K562 (cell line): ENCODE data around the gene GTF2H4. TPM values are rescaled to one million over a fixed set of nuclear protein-coding genes. Genes with fewer than 3 reads are reported as not detected.
A peak's percentile ranks its signal among the peaks of the same experiment; 100 is the strongest.
"Not testable (repeated sequence)": the region's sequence is repeated elsewhere in the genome, so short reads cannot be mapped to it uniquely, and the experiment has no call there.

ENCODE experiments used
- ATAC-seq: fragments of 200-7000 bp; cut with Tn5 transposase; 3 replicates; pipeline ENCODE4 v1.9.1; 2020; ENCODE audit warnings: moderate library complexity
- BruUV-seq: library from RNA; stranded (reverse); fragments of 400-500 nt; replicated peaks from 2 replicates; lab custom pipeline; 2021; lab: Mats Ljungman, UMichigan
- CTCF ChIA-PET: fragments of 300-600 bp; formaldehyde crosslinking; extraction: SDS; loops from one replicate; lab custom pipeline; 2021; ENCODE audit warnings: low intra/inter-chr PET ratio; lab: Yijun Ruan, JAX
- POLR2A ChIA-PET: fragments of 300-600, 350-650 bp; sonication (Branson Sonifier 250); formaldehyde crosslinking; extraction: SDS; loops from one replicate; lab custom pipeline; 2021; ENCODE audit warnings: antibody characterized with exemption, inconsistent platforms; lab: Yijun Ruan, JAX
- DNase-seq, 4 experiments: peaks; one replicate each; pipeline versions ENCODE4 v3.0.0 to v3.0.0-alpha.2; 2011 to 2018; ENCODE audit warnings: low spot score in 3 of 4, mixed read lengths in 3 of 4; ENCODE audit errors: extremely low read depth in 1 of 4
- FAIRE-seq: peaks from 2 replicates; lab custom pipeline; 2011; peaks lifted over from hg19 to GRCh38; lab: Jason Lieb, UNC
- H2AFZ ChIP-seq: 2 replicates; pipeline ENCODE4 v1.6.0; 2011; ENCODE audit warnings: low read depth, low read length, control low read depth, inconsistent platforms
- H3K27ac ChIP-seq: fragments of 200-600 bp; 3 replicates; pipeline ENCODE4 v1.8.0; 2011; ENCODE audit warnings: low read depth, mild to moderate bottlenecking, control low read depth, inconsistent platforms, low read length, moderate library complexity, mixed read lengths; ENCODE audit errors: extremely low read depth
- H3K27me3 ChIP-seq, 2 experiments: fragments of 300-600 bp in 1 of 2; 2 replicates in 1 of 2; 3 replicates in 1 of 2; pipeline versions ENCODE4 v1.6.0 to v1.8.0; 2011; ENCODE audit warnings: inconsistent platforms in 2 of 2, low read length in 2 of 2, mild to moderate bottlenecking in 1 of 2, mixed read lengths in 1 of 2, moderate library complexity in 1 of 2; ENCODE audit not compliant: control insufficient read depth in 2 of 2, insufficient read depth in 2 of 2
- H3K36me3 ChIP-seq: fragments of 300-600 bp; 3 replicates; pipeline ENCODE4 v1.8.0; 2011; ENCODE audit warnings: mild to moderate bottlenecking, low read length, inconsistent platforms; ENCODE audit not compliant: control insufficient read depth, insufficient read depth
- H3K4me1 ChIP-seq, 2 experiments: fragments of 200-600 bp in 1 of 2; replicated peaks in 1 of 2; 2 replicates in 1 of 2; 3 replicates in 1 of 2; pipeline versions ENCODE4 v1.5.1 to v1.8.0; 2011; ENCODE audit warnings: inconsistent platforms in 2 of 2, low read length in 2 of 2, mild to moderate bottlenecking in 1 of 2, mixed read lengths in 1 of 2, moderate library complexity in 1 of 2; ENCODE audit not compliant: control insufficient read depth in 2 of 2, insufficient read depth in 2 of 2
- H3K4me2 ChIP-seq: 2 replicates; pipeline ENCODE4 v1.6.1; 2011; ENCODE audit warnings: low read length, control low read depth, inconsistent platforms, mixed read lengths; ENCODE audit not compliant: insufficient read depth
- H3K4me3 ChIP-seq: fragments of 200-600 bp; sonication (generic), shearing (Covaris generic); 2 replicates; pipeline ENCODE4 v1.5.1; 2016; ENCODE audit warnings: control low read depth, inconsistent platforms
- H3K79me2 ChIP-seq: fragments of 200-600 bp; 3 replicates; pipeline ENCODE4 v1.8.0; 2011; ENCODE audit warnings: low read length, inconsistent platforms; ENCODE audit not compliant: control insufficient read depth, insufficient read depth
- H3K9ac ChIP-seq, 2 experiments: 2 replicates each; pipeline versions ENCODE4 v1.6.0 to v1.6.1; 2011; ENCODE audit warnings: low read depth in 2 of 2, low read length in 2 of 2, control low read depth in 1 of 2, inconsistent platforms in 1 of 2, mild to moderate bottlenecking in 1 of 2, mixed read lengths in 1 of 2; ENCODE audit not compliant: insufficient read depth in 1 of 2
- H3K9me1 ChIP-seq: one replicate; pipeline ENCODE4 v1.6.0; 2011; ENCODE audit warnings: inconsistent platforms, mild to moderate bottlenecking, low read length, moderate library complexity; ENCODE audit not compliant: control insufficient read depth, insufficient read depth
- H3K9me3 ChIP-seq: replicated peaks from 2 replicates; pipeline ENCODE4 v1.5.1; 2011; ENCODE audit warnings: low read depth, low read length, inconsistent platforms; ENCODE audit not compliant: control insufficient read depth, insufficient read depth
- H4K20me1 ChIP-seq: replicated peaks from 2 replicates; pipeline ENCODE4 v1.6.1; 2011; ENCODE audit warnings: low read length, inconsistent platforms, mixed read lengths; ENCODE audit not compliant: control insufficient read depth, insufficient read depth
- CBX3 ChIP-seq, 2 experiments: IDR thresholded peaks; 1 replicate in 1 of 2; 2 replicates in 1 of 2; pipeline ENCODE4 v1.6.1; 2012; ENCODE audit warnings: inconsistent platforms in 2 of 2, low read length in 2 of 2, borderline replicate concordance in 1 of 2, control low read depth in 1 of 2
- MLX ChIP-seq, 2 experiments: fragments of 450-650 bp in 1 of 2; sonication (generic) in 1 of 2; formaldehyde crosslinking; conservative IDR thresholded peaks; 2 replicates each; pipeline versions ENCODE4 v1.4.0 to v1.8.1; 2020 to 2022; ENCODE audit warnings: mild to moderate bottlenecking in 1 of 2, missing genetic modification reagents in 1 of 2
- TRIM24 ChIP-seq, 2 experiments: fragments of 450-650 bp; IDR thresholded peaks; 2 replicates each; pipeline ENCODE4 v1.6.1; 2016
- TRIM28 ChIP-seq: fragments of 450-650 bp; IDR thresholded peaks from 2 replicates; pipeline ENCODE4 v1.6.1; 2017
- ZNF589 ChIP-seq: fragments of 200-800 bp; sonication (Bioruptor generic); IDR thresholded peaks from 2 replicates; pipeline ENCODE4 v1.6.1; 2016; ENCODE audit warnings: low read depth, missing genetic modification characterization, missing compliant biosample characterization
- WGBS: fragments of 100-300 bp; shearing (Covaris generic); methylation state at CpG from one replicate; pipeline ENCODE4 v1.1.6; 2016; ENCODE audit warnings: low coverage, mixed read lengths; ENCODE audit not compliant: insufficient coverage; ENCODE audit errors: missing lambda C conversion rate; 5-methylcytosine and 5-hydroxymethylcytosine counted together
- in situ Hi-C: fragments of 300-500 bp; cut with MboI; formaldehyde crosslinking; loops from 4 replicates; pipeline ENCODE4 v1.15.0; 2018; ENCODE audit warnings: inconsistent platforms, mixed read lengths
- intact Hi-C: fragments of 100-400 bp; cut with micrococcal nuclease; formaldehyde crosslinking; loops from 2 replicates; pipeline ENCODE4 v1.14.2; 2022
- polyA plus RNA-seq, 8 experiments: library from polyadenylated mRNA; depleted of rRNA in 4 of 8; stranded (reverse) in 5 of 8; unstranded in 3 of 8; fragments of >200 nt; fragmentation: Nextera tagmentation in 2 of 8; fragmentation: Illumina TruSeq in 1 of 8; extraction: Ambion mirVana in 2 of 8; extraction: Trizol in 1 of 8; gene quantifications; 2 replicates each; pipeline versions ENCODE4 v1.2.1 to v1.2.3, GENCODE V29; 2011 to 2014; ENCODE audit warnings: inconsistent platforms in 1 of 8, missing spikeins in 1 of 8
- total RNA-seq, 7 experiments: library from RNA; depleted of rRNA in 6 of 7; stranded (reverse); fragments of >200 nt in 6 of 7; fragmentation: Illumina TruSeq in 2 of 7; extraction: Trizol in 2 of 7; gene quantifications; 2 replicates each; pipeline versions ENCODE4 v1.2.1 to v1.2.3, GENCODE V29; 2011 to 2021; ENCODE audit warnings: low replicate concordance in 1 of 7

GTF2H4 gene
- total and polyA plus RNA-seq, 9 of the 15 experiments (the other 6 are each of a cell fraction or from before 2014, with no cell fraction given): 3.6 to 86.1 (median 39.6) TPM

- intact Hi-C loops, H3K9me1 ChIP-seq, H2AFZ ChIP-seq, BruUV-seq, H3K36me3 ChIP-seq, H3K27me3 ChIP-seq, ATAC-seq: not testable (repeated sequence)
- WGBS: 75% methylated on average over 12 of the region's 12 CpGs
- TF ChIP-seq TRIM24 (IDR thresholded peaks at IDR 0.05) (peak in 1 of 2 experiments; percentile 45; a peak in 1 of 4 replicates), TRIM28 (0 out of 2 replicates have a peak, but pooled peaks have one; percentile 61), CBX3 (IDR thresholded peaks at IDR 0.05; ENCODE audit: borderline replicate concordance in 1 of 2, low read length in 2 of 2) (0 out of 3 replicates have a peak, but pooled peaks of 1 of the 2 experiments have one; percentile 36)
- TF ChIP-seq, all 486 proteins: peak for 3; not testable (repeated sequence) for 483
- Histone ChIP-seq H3K79me2 (peaks cover 12% of the 10 kb centered on the region), H3K4me1 (peaks cover 10 to 17% of the 10 kb centered on the region in 2 experiments; a peak in 4 of 5 replicates), H3K9me3 (peaks cover 24% of the 10 kb centered on the region)
- in situ Hi-C loops, H3K4me2 ChIP-seq, H3K4me3 ChIP-seq, FAIRE-seq, DNase-seq, H4K20me1 ChIP-seq, H3K27ac ChIP-seq, H3K9ac ChIP-seq: not testable (repeated sequence)
- CTCF ChIA-PET: interaction anchor here (0.6 kb wide), 1 partner anchor 46 kb away, joined by 3 read pairs; no protein-coding TSS in a partner anchor
- POLR2A ChIA-PET: interaction anchor here (0.5 kb wide), 1 partner anchor 953 kb away, joined by 3 read pairs; no protein-coding TSS in a partner anchor
Measured at GRCh38 chr6:30869241-30869749, 38.7 kb upstream of the GTF2H4 start.

- H3K27ac ChIP-seq: no peak overlapping the region
- H3K27me3 ChIP-seq: no peaks in the 10 kb centered on the region
- in situ Hi-C loops: loop anchor here (5.0 kb wide), 1 partner anchor 33 kb away; no protein-coding TSS in a partner anchor
- ATAC-seq (no peak), DNase-seq (peak in 1 of 4 experiments; percentile 3), FAIRE-seq (no peak)
- TF ChIP-seq MLX (CRISPR knock-in tag; conservative IDR thresholded peaks at IDR 0.05) (0 out of 4 replicates have a peak, but pooled peaks of 1 of the 2 experiments have one; percentile 42), ZNF589 (CRISPR knock-in tag) (no peak)
- no TSS peak for BruUV-seq
- no peak overlapping the region for H2AFZ ChIP-seq
- H3K36me3 ChIP-seq: no peaks in the 10 kb centered on the region
- H3K9me3 ChIP-seq: peaks cover 24% of the 10 kb centered on the region
- CTCF ChIA-PET: no interaction called here
- intact Hi-C loops: no loop called here
- H3K4me2 ChIP-seq: no peak overlapping the region
- peaks cover 19% of the 10 kb centered on the region for H3K79me2 ChIP-seq
- no peaks in the 10 kb centered on the region for H3K9me1 ChIP-seq
- no peak overlapping the region for H3K9ac ChIP-seq
- H4K20me1 ChIP-seq: no peaks in the 10 kb centered on the region
- POLR2A ChIA-PET: no interaction called here
- H3K4me1 ChIP-seq: peaks cover 20 to 22% of the 10 kb centered on the region in 2 experiments; a peak in 4 of 5 replicates
- no peak overlapping the region for H3K4me3 ChIP-seq
Measured at GRCh38 chr6:30870546-30870945, 37.5 kb upstream of the GTF2H4 start.
